Stromal cell of bone marrow (primary cell): ENCODE measurements around the gene DTYMK.

Experiments
- DNase-seq: peaks from one replicate; pipeline ENCODE4 v3.0.0-alpha.2; 2012; ENCODE audit warnings: low read depth

DTYMK gene

GRCh38 chr2:241645915-241646645 is 40.5 kb downstream of the DTYMK start:
- no peak for DNase-seq

- DNase-seq = no peak
Measured at GRCh38 chr2:241645056-241645914, 41.3 kb downstream of the DTYMK start.

GRCh38 chr2:241641631-241642030 is 45.0 kb downstream of the DTYMK start:
- no peak for DNase-seq

- DNase-seq = no peak
Measured at GRCh38 chr2:241640165-241640795, 46.3 kb downstream of the DTYMK start.

GRCh38 chr2:241639385-241639784 is 47.2 kb downstream of the DTYMK start:
- DNase-seq = no peak

- DNase-seq = no peak
Measured at GRCh38 chr2:241638940-241639339, 47.7 kb downstream of the DTYMK start.

- DNase-seq = no peak
Measured at GRCh38 chr2:241637795-241638660, 48.6 kb downstream of the DTYMK start.

GRCh38 chr2:241637018-241637794 is 49.4 kb downstream of the DTYMK start, which contains the start of the genes ATG4B and THAP4:
ATG4B (plus strand) TSS chr2:241637693; CDS start chr2:241637715, 22 bp downstream.
THAP4 (minus strand) TSS chr2:241637158; CDS start chr2:241637017, 141 bp downstream.
- peak; percentile 60 for DNase-seq

GRCh38 chr2:241636182-241637017 is 50.2 kb downstream of the DTYMK start:
- no peak for DNase-seq

GRCh38 chr2:241635756-241636155 is 50.9 kb downstream of the DTYMK start:
- DNase-seq = no peak

GRCh38 chr2:241633561-241633960 is 53.1 kb downstream of the DTYMK start:
- DNase-seq = no peak

- DNase-seq = no peak
Measured at GRCh38 chr2:241632478-241633325, 53.9 kb downstream of the DTYMK start.

GRCh38 chr2:241629762-241630435 is 56.7 kb downstream of the DTYMK start:
- DNase-seq = no peak

- no peak for DNase-seq
Measured at GRCh38 chr2:241627675-241628074, 58.9 kb downstream of the DTYMK start.
